ENCODE results near the gene GLI1. TPM values are rescaled to one million over a fixed set of nuclear protein-coding genes. Genes with fewer than 3 reads are reported as not detected.

GLI1 gene
- total RNA-seq, 1 experiment from 2014 or later = 25.8 TPM

DNA sequence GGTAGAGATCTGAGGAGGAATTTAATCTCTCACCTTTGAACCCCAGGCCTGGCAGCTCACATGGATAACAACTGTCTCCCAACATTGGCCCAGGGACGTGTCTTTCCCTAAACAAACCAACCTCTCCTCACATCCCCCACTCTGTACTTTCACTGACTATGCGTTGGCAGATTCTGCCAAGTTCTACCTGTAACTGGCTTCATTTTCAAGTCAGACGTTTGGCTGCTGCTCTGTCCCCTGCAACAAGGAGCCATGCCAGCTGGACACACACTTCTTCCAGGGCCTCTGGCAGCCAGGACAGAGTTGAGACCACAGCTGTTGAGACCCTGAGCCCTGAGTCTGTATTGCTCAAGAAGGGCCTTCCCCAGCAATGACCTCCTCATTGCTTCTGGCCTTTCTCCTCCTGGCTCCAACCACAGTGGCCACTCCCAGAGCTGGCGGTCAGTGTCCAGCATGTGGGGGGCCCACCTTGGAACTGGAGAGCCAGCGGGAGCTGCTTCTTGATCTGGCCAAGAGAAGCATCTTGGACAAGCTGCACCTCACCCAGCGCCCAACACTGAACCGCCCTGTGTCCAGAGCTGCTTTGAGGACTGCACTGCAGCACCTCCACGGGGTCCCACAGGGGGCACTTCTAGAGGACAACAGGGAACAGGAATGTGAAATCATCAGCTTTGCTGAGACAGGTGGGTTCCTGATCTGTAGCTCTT, 24.9 kb upstream of the GLI1 start, which contains the start of gene INHBC:
INHBC (plus strand) TSS at position 268 of the 707 bp plus-strand sequence; CDS start at position 371, 103 bp downstream.
- Histone ChIP-seq H3K23ac (ENCODE audit: insufficient read length, low read depth, low read length) (no peak within 1 kb of the TSS), H3K18ac (ENCODE audit: insufficient read length, low read depth, low read length) (no peak within 1 kb of the TSS), H3T11ph (ENCODE audit: low read length) (no peak within 1 kb of the TSS), H4K8ac (replicated peaks; ENCODE audit: insufficient read length, low read depth, low read length) (no peak within 1 kb of the TSS), H2BK20ac (ENCODE audit: low read depth, low read length, poor library complexity, severe bottlenecking) (no peak within 1 kb of the TSS), H3K9ac (ENCODE audit: extremely low read depth, insufficient read length, low read length) (no peak within 1 kb of the TSS), H3K4ac (ENCODE audit: low read depth, low read length) (no peak within 1 kb of the TSS), H3K56ac (ENCODE audit: insufficient read length, low read depth, low read length) (no peak within 1 kb of the TSS), H2BK12ac (ENCODE audit: insufficient read length, low read depth, low read length) (no peak within 1 kb of the TSS), H3K79me1 (ENCODE audit: insufficient read depth, low read depth, low read length, poor library complexity, severe bottlenecking) (no peaks in the 10 kb centered on the region), H2BK5ac (ENCODE audit: insufficient read length, low read length) (no peak within 1 kb of the TSS), H4K91ac (ENCODE audit: insufficient read length, low read depth, low read length) (no peak within 1 kb of the TSS), H4K20me1 (ENCODE audit: control insufficient read depth, insufficient read depth, insufficient read length) (no peaks in the 10 kb centered on the region), H2BK120ac (ENCODE audit: low read depth, low read length, poor library complexity, severe bottlenecking) (no peak within 1 kb of the TSS), H2BK15ac (ENCODE audit: low read depth, low read length) (no peak within 1 kb of the TSS), H3K27me3 (ENCODE audit: insufficient read depth, low read length) (no peaks in the 10 kb centered on the region), H3K27ac (ENCODE audit: insufficient read length, low read depth, low read length) (no peak within 1 kb of the TSS), H3K4me1 (ENCODE audit: insufficient read depth, low read length) (no peaks in the 10 kb centered on the region), H2AK5ac (ENCODE audit: insufficient read length, low read length) (no peak within 1 kb of the TSS), H3K79me2 (ENCODE audit: insufficient read depth, low read length) (no peaks in the 10 kb centered on the region), H3K23me2 (ENCODE audit: insufficient read length, low read depth, low read length, poor library complexity, severe bottlenecking) (peaks cover 8% of the 10 kb centered on the region), H3K4me2 (ENCODE audit: insufficient read depth, insufficient read length, low read length) (no peak within 1 kb of the TSS), H4K5ac (ENCODE audit: insufficient read length, low read depth, low read length) (no peak within 1 kb of the TSS), H2AFZ (ENCODE audit: low read length) (no peak within 1 kb of the TSS), H3K14ac (ENCODE audit: insufficient read depth, low read length) (no peak within 1 kb of the TSS), H3K9me3 (ENCODE audit: control insufficient read depth, low read depth, low read length) (no peaks in the 10 kb centered on the region)
- H3K4me1 Mint-ChIP-seq = peaks cover 15 to 27% of the 10 kb centered on the region in 2 experiments
- H3K27ac Mint-ChIP-seq = peak within 1 kb of the TSS in 1 of 3 experiments; percentile 23; a peak in 3 of 7 replicates
- no peak for DNase-seq
- TF ChIP-seq, protein P1, sequence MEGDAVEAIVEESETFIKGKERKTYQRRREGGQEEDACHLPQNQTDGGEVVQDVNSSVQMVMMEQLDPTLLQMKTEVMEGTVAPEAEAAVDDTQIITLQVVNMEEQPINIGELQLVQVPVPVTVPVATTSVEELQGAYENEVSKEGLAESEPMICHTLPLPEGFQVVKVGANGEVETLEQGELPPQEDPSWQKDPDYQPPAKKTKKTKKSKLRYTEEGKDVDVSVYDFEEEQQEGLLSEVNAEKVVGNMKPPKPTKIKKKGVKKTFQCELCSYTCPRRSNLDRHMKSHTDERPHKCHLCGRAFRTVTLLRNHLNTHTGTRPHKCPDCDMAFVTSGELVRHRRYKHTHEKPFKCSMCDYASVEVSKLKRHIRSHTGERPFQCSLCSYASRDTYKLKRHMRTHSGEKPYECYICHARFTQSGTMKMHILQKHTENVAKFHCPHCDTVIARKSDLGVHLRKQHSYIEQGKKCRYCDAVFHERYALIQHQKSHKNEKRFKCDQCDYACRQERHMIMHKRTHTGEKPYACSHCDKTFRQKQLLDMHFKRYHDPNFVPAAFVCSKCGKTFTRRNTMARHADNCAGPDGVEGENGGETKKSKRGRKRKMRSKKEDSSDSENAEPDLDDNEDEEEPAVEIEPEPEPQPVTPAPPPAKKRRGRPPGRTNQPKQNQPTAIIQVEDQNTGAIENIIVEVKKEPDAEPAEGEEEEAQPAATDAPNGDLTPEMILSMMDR (conservative IDR thresholded peaks at IDR 0.05) = no peak
- H3K4me3 Mint-ChIP-seq = no peak within 1 kb of the TSS
- no peaks in the 10 kb centered on the region; the same call in 1 of the 2 replicates for H3K27me3 Mint-ChIP-seq (ENCODE audit: low read depth)
- no peaks in the 10 kb centered on the region; a peak in 1 of 7 replicates for H3K36me3 Mint-ChIP-seq (ENCODE audit: insufficient read depth in 1 of 3, low read depth in 3 of 3)
- no CpG with 5 or more reads among the region's 8 CpGs for WGBS (ENCODE audit: extremely low coverage, insufficient read length, low lambda C conversion rate)
- H3K9me3 Mint-ChIP-seq = no peaks in the 10 kb centered on the region; a peak in 1 of 5 replicates

Measured in H9 (cell line).